ENCODE measurements around the gene P2RY4.

The P2RY4 gene

GRCh38 chrX:70257423-70258288, 2.3 kb downstream of the P2RY4 start:
- TF ChIP-seq, protein P1, sequence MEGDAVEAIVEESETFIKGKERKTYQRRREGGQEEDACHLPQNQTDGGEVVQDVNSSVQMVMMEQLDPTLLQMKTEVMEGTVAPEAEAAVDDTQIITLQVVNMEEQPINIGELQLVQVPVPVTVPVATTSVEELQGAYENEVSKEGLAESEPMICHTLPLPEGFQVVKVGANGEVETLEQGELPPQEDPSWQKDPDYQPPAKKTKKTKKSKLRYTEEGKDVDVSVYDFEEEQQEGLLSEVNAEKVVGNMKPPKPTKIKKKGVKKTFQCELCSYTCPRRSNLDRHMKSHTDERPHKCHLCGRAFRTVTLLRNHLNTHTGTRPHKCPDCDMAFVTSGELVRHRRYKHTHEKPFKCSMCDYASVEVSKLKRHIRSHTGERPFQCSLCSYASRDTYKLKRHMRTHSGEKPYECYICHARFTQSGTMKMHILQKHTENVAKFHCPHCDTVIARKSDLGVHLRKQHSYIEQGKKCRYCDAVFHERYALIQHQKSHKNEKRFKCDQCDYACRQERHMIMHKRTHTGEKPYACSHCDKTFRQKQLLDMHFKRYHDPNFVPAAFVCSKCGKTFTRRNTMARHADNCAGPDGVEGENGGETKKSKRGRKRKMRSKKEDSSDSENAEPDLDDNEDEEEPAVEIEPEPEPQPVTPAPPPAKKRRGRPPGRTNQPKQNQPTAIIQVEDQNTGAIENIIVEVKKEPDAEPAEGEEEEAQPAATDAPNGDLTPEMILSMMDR (IDR thresholded peaks at IDR 0.05; ENCODE audit: control insufficient read depth, extremely low read depth, insufficient read depth): no peak
- no peak for DNase-seq (ENCODE audit: low read depth)

GRCh38 chrX:70255452-70255851, 4.6 kb downstream of the P2RY4 start:
- TF ChIP-seq, protein P1 (IDR thresholded peaks at IDR 0.05; ENCODE audit: control insufficient read depth, extremely low read depth, insufficient read depth): no peak
- no peak overlapping the region for H3K4me3 ChIP-seq (ENCODE audit: low read depth, low read length)
- no peak for DNase-seq (ENCODE audit: low read depth)

More at GRCh38 chrX:70257423-70258288, 2.3 kb downstream of the P2RY4 start:
- no peak overlapping the region for H3K4me3 ChIP-seq (ENCODE audit: low read depth, low read length)

DNA sequence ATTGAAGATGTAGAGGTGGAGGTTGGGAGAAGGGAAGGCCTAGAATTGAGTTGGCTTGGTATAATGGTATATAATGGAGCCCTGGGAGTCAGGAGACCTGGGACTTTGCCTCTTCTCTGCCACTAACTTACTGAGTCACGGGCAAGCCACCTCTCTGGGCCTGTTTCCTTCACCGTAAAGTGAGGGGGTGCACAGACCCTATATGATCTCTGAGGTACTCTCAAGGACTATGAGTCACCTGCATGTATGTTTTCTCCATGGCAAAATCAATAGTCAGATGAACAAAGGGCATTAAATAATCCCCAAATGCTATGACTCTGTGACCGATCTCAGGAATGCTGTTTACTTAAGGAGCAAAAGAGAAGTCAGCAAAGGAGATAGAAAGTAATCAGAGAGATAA, 5.1 kb downstream of the P2RY4 start:
- TF ChIP-seq, protein P1 (IDR thresholded peaks at IDR 0.05; ENCODE audit: control insufficient read depth, extremely low read depth, insufficient read depth): no peak
- H3K4me3 ChIP-seq (ENCODE audit: low read depth, low read length): no peak overlapping the region
- DNase-seq (ENCODE audit: low read depth): no peak

- no peak for DNase-seq (ENCODE audit: low read depth)
- H3K4me3 ChIP-seq (ENCODE audit: low read depth, low read length): no peak overlapping the region
- TF ChIP-seq, protein P1 (IDR thresholded peaks at IDR 0.05; ENCODE audit: control insufficient read depth, extremely low read depth, insufficient read depth): no peak
Observed at GRCh38 chrX:70254063-70254400, 6.0 kb downstream of the P2RY4 start.

- DNase-seq (ENCODE audit: low read depth): no peak
- H3K4me3 ChIP-seq (ENCODE audit: low read depth, low read length): no peak overlapping the region
- TF ChIP-seq, protein P1 (IDR thresholded peaks at IDR 0.05; ENCODE audit: control insufficient read depth, extremely low read depth, insufficient read depth): no peak
Observed at GRCh38 chrX:70253377-70254062, 6.5 kb downstream of the P2RY4 start.

DNA sequence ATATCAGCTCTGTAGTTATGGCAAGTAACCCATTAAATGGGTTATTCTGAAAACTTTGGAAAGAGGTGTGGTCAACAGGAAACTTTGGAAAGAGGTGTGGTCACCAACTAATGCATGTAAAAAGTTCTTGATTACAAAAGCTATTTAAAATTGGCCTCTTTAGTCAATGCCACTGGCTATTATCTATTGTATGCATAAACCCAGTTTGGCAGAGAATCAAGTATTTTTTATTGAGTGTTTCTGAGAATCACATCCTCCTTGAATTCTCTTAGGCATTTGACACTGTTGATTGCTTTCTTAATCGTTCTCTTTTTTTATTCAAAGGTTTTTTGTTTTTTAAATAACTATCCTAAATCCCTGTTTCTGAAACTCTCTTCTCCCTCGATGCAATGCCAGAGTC, 7.5 kb downstream of the P2RY4 start:
- TF ChIP-seq, protein P1 (IDR thresholded peaks at IDR 0.05; ENCODE audit: control insufficient read depth, extremely low read depth, insufficient read depth): no peak
- no peak for DNase-seq (ENCODE audit: low read depth)
- H3K4me3 ChIP-seq (ENCODE audit: low read depth, low read length): no peak overlapping the region

All from LNCaP clone FGC (cell line).